Type B pancreatic cell (in vitro differentiated cells): ENCODE data around the gene TAB2. TPM values are rescaled to one million over a fixed set of nuclear protein-coding genes. Genes with fewer than 3 reads are reported as not detected.
"Not testable (repeated sequence)": the region's sequence is repeated elsewhere in the genome, so short reads cannot be mapped to it uniquely, and the experiment has no call there.

Experiments used
- DNase-seq: peaks from one replicate; pipeline ENCODE4 v3.0.0; 2021; ENCODE audit warnings: mixed read lengths; ENCODE audit not compliant: unreplicated experiment; ENCODE audit errors: extremely low spot score
- H3K27ac Mint-ChIP-seq: 2 replicates; pipeline ENCODE4 v1.8.0; 2021; ENCODE audit warnings: mild to moderate bottlenecking, mixed read lengths
- H3K27me3 Mint-ChIP-seq: 2 replicates; pipeline ENCODE4 v1.8.0; 2021; ENCODE audit warnings: mixed read lengths
- H3K36me3 Mint-ChIP-seq: 2 replicates; pipeline ENCODE4 v1.8.0; 2021; ENCODE audit warnings: mixed read lengths
- H3K4me1 Mint-ChIP-seq: one replicate; pipeline ENCODE4 v1.8.0; 2021; ENCODE audit warnings: mixed read lengths; ENCODE audit not compliant: unreplicated experiment
- H3K4me3 Mint-ChIP-seq: 2 replicates; pipeline ENCODE4 v1.8.0; 2021; ENCODE audit warnings: mild to moderate bottlenecking, mixed read lengths
- H3K9me3 Mint-ChIP-seq: 2 replicates; pipeline ENCODE4 v1.8.0; 2021; ENCODE audit warnings: mixed read lengths
- total RNA-seq: library from RNA; stranded (reverse); gene quantifications from 2 replicates; pipeline ENCODE4 v1.2.1, GENCODE V29; 2021; ENCODE audit warnings: low replicate concordance
- TF ChIP-seq, protein P1 (sequence below): fragments of 200-600 bp; sonication (generic); conservative IDR thresholded peaks from 2 replicates; pipeline ENCODE4 v1.5.0; 2021; ENCODE audit warnings: antibody characterized with exemption, mild to moderate bottlenecking

TAB2 gene
- total RNA-seq, 1 donor from 2014 or later: 58.7 TPM

DNA sequence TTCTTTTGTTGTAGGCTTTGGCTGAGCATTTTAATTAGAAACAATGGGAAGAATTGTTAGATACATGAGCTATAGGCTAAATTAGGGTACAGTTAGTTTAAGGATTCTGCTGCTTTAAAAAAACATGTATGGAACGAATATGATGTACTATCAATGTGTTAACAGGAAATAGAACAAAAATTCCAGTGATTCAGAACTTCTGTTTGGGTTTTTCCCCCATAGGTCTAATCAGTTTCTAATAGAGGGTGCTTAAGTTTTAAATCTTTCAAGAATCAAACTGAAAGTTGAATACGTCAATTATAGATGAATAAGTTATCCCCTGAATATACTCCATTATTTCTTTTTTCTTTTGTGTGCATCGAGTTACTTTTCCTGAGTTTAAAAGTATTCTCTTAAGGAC, 1.9 kb downstream of the TAB2 start:
- Mint-ChIP-seq H3K36me3 (no peaks in the 10 kb centered on the region), H3K27ac (peak overlapping the region; percentile 89), H3K4me3 (peak overlapping the region; percentile 90), H3K27me3 (no peaks in the 10 kb centered on the region), H3K9me3 (no peaks in the 10 kb centered on the region), H3K4me1 (peaks cover 35% of the 10 kb centered on the region)
- TF ChIP-seq, protein P1, sequence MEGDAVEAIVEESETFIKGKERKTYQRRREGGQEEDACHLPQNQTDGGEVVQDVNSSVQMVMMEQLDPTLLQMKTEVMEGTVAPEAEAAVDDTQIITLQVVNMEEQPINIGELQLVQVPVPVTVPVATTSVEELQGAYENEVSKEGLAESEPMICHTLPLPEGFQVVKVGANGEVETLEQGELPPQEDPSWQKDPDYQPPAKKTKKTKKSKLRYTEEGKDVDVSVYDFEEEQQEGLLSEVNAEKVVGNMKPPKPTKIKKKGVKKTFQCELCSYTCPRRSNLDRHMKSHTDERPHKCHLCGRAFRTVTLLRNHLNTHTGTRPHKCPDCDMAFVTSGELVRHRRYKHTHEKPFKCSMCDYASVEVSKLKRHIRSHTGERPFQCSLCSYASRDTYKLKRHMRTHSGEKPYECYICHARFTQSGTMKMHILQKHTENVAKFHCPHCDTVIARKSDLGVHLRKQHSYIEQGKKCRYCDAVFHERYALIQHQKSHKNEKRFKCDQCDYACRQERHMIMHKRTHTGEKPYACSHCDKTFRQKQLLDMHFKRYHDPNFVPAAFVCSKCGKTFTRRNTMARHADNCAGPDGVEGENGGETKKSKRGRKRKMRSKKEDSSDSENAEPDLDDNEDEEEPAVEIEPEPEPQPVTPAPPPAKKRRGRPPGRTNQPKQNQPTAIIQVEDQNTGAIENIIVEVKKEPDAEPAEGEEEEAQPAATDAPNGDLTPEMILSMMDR: no peak
- no peak for DNase-seq

DNA sequence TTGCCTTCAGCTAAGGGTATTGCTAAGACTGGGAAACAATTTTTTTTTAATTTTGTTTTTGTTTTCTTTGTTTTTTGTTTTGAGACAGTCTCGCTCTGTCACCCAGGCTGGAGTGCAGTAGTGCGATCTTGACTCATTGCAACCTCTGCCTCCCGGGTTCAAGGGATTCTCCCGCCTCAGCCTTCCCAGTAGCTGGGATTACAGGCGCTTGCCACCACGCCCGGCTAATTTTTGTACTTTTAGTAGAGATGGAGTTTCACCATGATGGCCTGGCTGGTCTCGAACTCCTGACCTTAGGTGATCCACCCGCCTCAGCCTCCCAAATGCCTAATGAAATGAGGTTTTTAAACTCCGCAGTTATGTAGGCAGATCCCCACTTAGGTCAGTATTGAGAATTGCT, 2.5 kb downstream of the TAB2 start:
- H3K36me3 Mint-ChIP-seq, H3K9me3 Mint-ChIP-seq, H3K27ac Mint-ChIP-seq, DNase-seq, H3K27me3 Mint-ChIP-seq: not testable (repeated sequence)
- Mint-ChIP-seq H3K4me3 (peak overlapping the region; percentile 90), H3K4me1 (peaks cover 37% of the 10 kb centered on the region)

DNA sequence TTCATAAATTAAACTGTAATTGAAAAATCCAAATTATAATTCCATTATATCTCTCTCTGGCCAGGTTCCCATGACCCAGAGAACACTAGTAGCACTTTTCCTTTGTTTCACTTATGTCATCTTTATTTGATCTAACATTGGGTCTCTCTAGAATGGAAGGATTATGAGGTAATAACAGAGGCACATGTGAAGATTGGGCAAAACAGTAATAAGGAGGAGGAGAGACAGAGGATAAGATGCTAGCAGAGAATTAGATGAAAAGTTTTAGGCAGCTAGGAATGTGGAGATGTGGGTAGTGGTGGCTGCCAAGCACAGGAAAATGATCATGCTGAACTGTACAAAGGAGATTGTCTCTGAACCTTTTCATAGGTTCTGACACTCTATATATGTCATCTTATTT, 3.3 kb downstream of the TAB2 start:
- Mint-ChIP-seq H3K4me1 (peaks cover 37% of the 10 kb centered on the region), H3K9me3 (no peaks in the 10 kb centered on the region), H3K27ac (no peak overlapping the region), H3K4me3 (peak overlapping the region; percentile 40), H3K36me3 (no peaks in the 10 kb centered on the region), H3K27me3 (no peaks in the 10 kb centered on the region)
- TF ChIP-seq, protein P1: no peak
- no peak for DNase-seq

DNA sequence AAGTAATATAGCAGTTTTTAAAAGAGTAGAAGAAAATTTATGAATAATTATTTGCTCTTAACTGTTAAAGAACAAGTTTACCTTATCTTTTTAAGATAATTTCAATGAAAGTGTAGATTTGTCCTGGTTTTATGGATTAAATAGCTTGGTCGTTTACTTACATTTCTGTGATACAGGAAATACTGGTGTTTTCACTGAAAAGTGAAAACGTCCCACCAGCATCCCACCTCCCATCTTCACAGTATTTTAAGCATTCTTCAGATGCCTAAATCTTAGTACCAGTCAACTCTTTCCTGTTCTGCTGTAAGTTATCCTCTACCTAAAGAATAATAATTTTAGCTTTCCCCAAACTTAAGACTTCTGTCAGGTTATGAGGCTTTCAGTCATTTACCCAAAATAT, 5.8 kb downstream of the TAB2 start:
- H3K9me3 Mint-ChIP-seq: no peaks in the 10 kb centered on the region
- no peaks in the 10 kb centered on the region for H3K36me3 Mint-ChIP-seq
- DNase-seq: no peak
- H3K27ac Mint-ChIP-seq: peak overlapping the region; percentile 0
- TF ChIP-seq, protein P1: no peak
- H3K4me1 Mint-ChIP-seq: peaks cover 37% of the 10 kb centered on the region
- no peaks in the 10 kb centered on the region for H3K27me3 Mint-ChIP-seq
- no peak overlapping the region for H3K4me3 Mint-ChIP-seq

DNA sequence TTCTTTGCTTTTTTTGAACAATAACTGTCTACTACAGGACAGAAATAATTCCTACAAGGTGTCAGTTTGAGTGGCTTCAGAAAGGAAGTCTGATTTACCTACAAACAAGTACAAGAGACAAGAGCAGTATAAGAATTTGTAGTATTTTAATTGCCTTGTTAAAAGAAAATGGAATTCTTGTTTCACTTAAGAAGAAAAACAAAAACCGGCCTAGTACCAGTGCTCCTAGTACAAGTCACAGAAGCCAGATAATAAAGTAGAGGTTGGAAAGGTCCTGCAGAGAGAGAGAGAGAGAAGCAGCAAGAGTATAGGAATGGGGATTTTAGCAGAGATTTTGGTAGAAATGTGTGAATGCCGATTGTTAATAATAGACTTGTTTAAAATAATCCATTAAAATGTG, 6.4 kb downstream of the TAB2 start:
- H3K4me3 Mint-ChIP-seq: peak overlapping the region; percentile 25
- no peak for DNase-seq
- peaks cover 4% of the 10 kb centered on the region for H3K9me3 Mint-ChIP-seq
- H3K4me1 Mint-ChIP-seq: peaks cover 37% of the 10 kb centered on the region
- TF ChIP-seq, protein P1: no peak
- H3K36me3 Mint-ChIP-seq: peaks cover 5% of the 10 kb centered on the region
- peak overlapping the region; percentile 0 for H3K27ac Mint-ChIP-seq
- H3K27me3 Mint-ChIP-seq: no peaks in the 10 kb centered on the region

DNA sequence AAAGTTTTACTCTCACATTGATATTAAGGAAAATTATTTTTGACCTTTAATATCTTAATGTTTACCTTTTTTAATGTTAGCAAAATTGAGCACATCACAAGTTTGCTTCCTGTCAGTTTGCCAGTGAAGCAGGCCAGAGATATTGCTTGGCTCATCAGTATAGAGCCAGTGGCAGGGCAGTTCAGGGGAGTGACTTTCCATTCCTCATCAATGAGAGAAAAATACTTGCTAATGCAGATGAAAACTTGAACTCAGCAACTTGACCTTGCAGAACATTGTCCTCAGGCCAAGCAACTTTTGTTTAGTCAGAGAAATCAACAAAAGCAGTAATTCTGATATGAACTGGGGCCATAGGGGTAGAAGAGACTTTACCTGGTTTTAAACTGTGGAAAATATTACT, 6.9 kb downstream of the TAB2 start:
- Mint-ChIP-seq H3K36me3 (peaks cover 9% of the 10 kb centered on the region), H3K4me3 (peak overlapping the region; percentile 35), H3K9me3 (peaks cover 9% of the 10 kb centered on the region), H3K27ac (no peak overlapping the region), H3K27me3 (no peaks in the 10 kb centered on the region), H3K4me1 (peaks cover 37% of the 10 kb centered on the region)
- no peak for DNase-seq
- TF ChIP-seq, protein P1: no peak
